T-helper 1 cell treated with Interleukin-12 subunit alpha and Interleukin-12 subunit beta and Interleukin-4 antibody, amounts not matched to agents 30 ng/mL and 1 ng/mL, for 36 hours (primary cell): ENCODE measurements around the gene DPH3. TPM values are rescaled to one million over a fixed set of nuclear protein-coding genes. Genes with fewer than 3 reads are reported as not detected.

Source experiments
- intact Hi-C: fragments of 100-400 bp; cut with micrococcal nuclease; formaldehyde crosslinking; loops from one replicate; pipeline ENCODE4 v1.15.1; 2024
- total RNA-seq: library from RNA; stranded (reverse); gene quantifications from 2 replicates; pipeline ENCODE4 v1.2.3, GENCODE V29; 2022

Gene DPH3
- total RNA-seq, 1 donor from 2014 or later: 21.2 TPM

GRCh38 chr3:16239086-16239770 is 25.5 kb downstream of the DPH3 start:
- intact Hi-C loops: no loop called here

- intact Hi-C loops: no loop called here
Observed at GRCh38 chr3:16236856-16237393, 27.8 kb downstream of the DPH3 start.

GRCh38 chr3:16236030-16236639 is 28.6 kb downstream of the DPH3 start:
- intact Hi-C loops: no loop called here

- intact Hi-C loops: no loop called here
Observed at GRCh38 chr3:16234281-16234680, 30.5 kb downstream of the DPH3 start.

GRCh38 chr3:16233806-16234205 is 30.9 kb downstream of the DPH3 start:
- intact Hi-C loops: no loop called here

GRCh38 chr3:16231983-16232382 is 32.8 kb downstream of the DPH3 start:
- intact Hi-C loops: no loop called here

GRCh38 chr3:16229681-16230080 is 35.1 kb downstream of the DPH3 start:
- intact Hi-C loops: no loop called here

- intact Hi-C loops: no loop called here
Observed at GRCh38 chr3:16227566-16227965, 37.2 kb downstream of the DPH3 start.

- intact Hi-C loops: no loop called here
Observed at GRCh38 chr3:16224325-16224724, 40.4 kb downstream of the DPH3 start.

GRCh38 chr3:16222547-16222946 is 42.2 kb downstream of the DPH3 start:
- intact Hi-C loops: no loop called here

- intact Hi-C loops: no loop called here
Observed at GRCh38 chr3:16221990-16222389, 42.8 kb downstream of the DPH3 start.

GRCh38 chr3:16219777-16220176 is 45.0 kb downstream of the DPH3 start:
- intact Hi-C loops: no loop called here

GRCh38 chr3:16216373-16216935 is 48.3 kb downstream of the DPH3 start:
- intact Hi-C loops: no loop called here

- intact Hi-C loops: no loop called here
Observed at GRCh38 chr3:16214366-16214765, 50.4 kb downstream of the DPH3 start.

- intact Hi-C loops: no loop called here
Observed at GRCh38 chr3:16211176-16211904, 53.4 kb downstream of the DPH3 start.

Other genes with a start within 250 kb of the DPH3 start
- gene GALNT15, start 90.3 kb downstream of the DPH3 start, total RNA-seq: not detected in 2 replicates
- 76.6 and 78.0 TPM in 2 replicates for gene OXNAD1, start 269 bp upstream of the DPH3 start, total RNA-seq
- gene RFTN1, start 248.8 kb upstream of the DPH3 start, total RNA-seq: 80.5 and 90.3 TPM in 2 replicates